C4-2B (cell line): ENCODE measurements around the gene ABCB4.

Source experiments
- ZFX ChIP-seq: fragments of 450-650 bp; IDR thresholded peaks from 2 replicates; pipeline ENCODE4 v1.6.1; 2017
- TF ChIP-seq, protein P1 (sequence below): fragments of 450-650 bp; conservative IDR thresholded peaks from 2 replicates; pipeline ENCODE4 v1.5.1; 2017; ENCODE audit warnings: mild to moderate bottlenecking

DNA sequence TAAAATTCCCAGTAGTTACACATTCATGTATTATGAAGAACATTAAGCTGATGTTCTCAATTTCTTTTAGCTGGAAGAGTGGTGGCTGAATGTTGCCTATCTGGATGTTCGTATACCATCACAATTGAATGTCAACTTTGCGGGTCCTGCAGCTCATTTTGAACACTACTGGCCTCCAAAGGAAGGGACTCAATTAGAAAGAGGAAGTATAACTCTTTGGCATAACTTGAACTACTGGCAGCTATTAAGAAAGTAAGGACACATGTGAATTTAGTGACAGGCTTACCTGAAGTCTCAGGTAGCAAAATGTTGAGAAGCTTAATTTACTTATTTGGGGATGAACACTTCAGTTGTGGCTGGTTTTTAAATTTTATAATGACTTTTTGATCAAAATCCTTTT, 114.2 kb downstream of the ABCB4 start:
- TF ChIP-seq, protein P1, sequence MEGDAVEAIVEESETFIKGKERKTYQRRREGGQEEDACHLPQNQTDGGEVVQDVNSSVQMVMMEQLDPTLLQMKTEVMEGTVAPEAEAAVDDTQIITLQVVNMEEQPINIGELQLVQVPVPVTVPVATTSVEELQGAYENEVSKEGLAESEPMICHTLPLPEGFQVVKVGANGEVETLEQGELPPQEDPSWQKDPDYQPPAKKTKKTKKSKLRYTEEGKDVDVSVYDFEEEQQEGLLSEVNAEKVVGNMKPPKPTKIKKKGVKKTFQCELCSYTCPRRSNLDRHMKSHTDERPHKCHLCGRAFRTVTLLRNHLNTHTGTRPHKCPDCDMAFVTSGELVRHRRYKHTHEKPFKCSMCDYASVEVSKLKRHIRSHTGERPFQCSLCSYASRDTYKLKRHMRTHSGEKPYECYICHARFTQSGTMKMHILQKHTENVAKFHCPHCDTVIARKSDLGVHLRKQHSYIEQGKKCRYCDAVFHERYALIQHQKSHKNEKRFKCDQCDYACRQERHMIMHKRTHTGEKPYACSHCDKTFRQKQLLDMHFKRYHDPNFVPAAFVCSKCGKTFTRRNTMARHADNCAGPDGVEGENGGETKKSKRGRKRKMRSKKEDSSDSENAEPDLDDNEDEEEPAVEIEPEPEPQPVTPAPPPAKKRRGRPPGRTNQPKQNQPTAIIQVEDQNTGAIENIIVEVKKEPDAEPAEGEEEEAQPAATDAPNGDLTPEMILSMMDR, result no peak
- no peak for TF ChIP-seq ZFX
